Neural progenitor cell (in vitro differentiated cells): ENCODE measurements around the gene HOXA1. TPM values are rescaled to one million over a fixed set of nuclear protein-coding genes. Genes with fewer than 3 reads are reported as not detected.

Source experiments
- small RNA-seq: library from RNA; depleted of rRNA; stranded (forward); fragments of <200 nt; gene quantifications from one replicate; pipeline ENCODE3, GENCODE V24; 2015
- total RNA-seq: library from RNA; depleted of rRNA; stranded (reverse); fragments of >200 nt; gene quantifications from 2 replicates; pipeline ENCODE4 v1.2.3, GENCODE V29; 2015; ENCODE audit warnings: low replicate concordance

The HOXA1 gene
- total RNA-seq, 1 donor from 2014 or later: not detected

Small RNAs within 50 kb of the gene (small RNA-seq; reads per million reads assigned to genes)
- gene RF01977: not detected

Other genes with a start within 250 kb of the HOXA1 start
- gene SKAP2, start 231.4 kb downstream of the HOXA1 start, total RNA-seq: 2.7 and 6.3 TPM in 2 replicates
- gene HOXA2, start 6.7 kb upstream of the HOXA1 start, total RNA-seq: not detected in 2 replicates
- not detected in 2 replicates for gene HOXA4, start 34.8 kb upstream of the HOXA1 start, total RNA-seq
- not detected in 2 replicates for gene HOXA5, start 47.7 kb upstream of the HOXA1 start, total RNA-seq
- not detected in 2 replicates for gene HOXA6, start 51.8 kb upstream of the HOXA1 start, total RNA-seq
- gene HOXA3, start 56.6 kb upstream of the HOXA1 start, total RNA-seq: not detected in 2 replicates
- gene HOXA7, start 60.7 kb upstream of the HOXA1 start, total RNA-seq: not detected in 2 replicates
- gene HOXA9, start 69.5 kb upstream of the HOXA1 start, total RNA-seq: not detected in 2 replicates
- gene HOXA10, start 78.3 kb upstream of the HOXA1 start, total RNA-seq: not detected in 2 replicates
- not detected in 2 replicates for gene HOXA11, start 89.2 kb upstream of the HOXA1 start, total RNA-seq
- not detected in 2 replicates for gene HOXA13, start 104.1 kb upstream of the HOXA1 start, total RNA-seq
- not detected in 2 replicates for gene EVX1, start 146.8 kb upstream of the HOXA1 start, total RNA-seq